ENCODE measurements around the gene DCC.
"Not testable (repeated sequence)": the region's sequence is repeated elsewhere in the genome, so short reads cannot be mapped to it uniquely, and the experiment has no call there.

Gene DCC

DNA sequence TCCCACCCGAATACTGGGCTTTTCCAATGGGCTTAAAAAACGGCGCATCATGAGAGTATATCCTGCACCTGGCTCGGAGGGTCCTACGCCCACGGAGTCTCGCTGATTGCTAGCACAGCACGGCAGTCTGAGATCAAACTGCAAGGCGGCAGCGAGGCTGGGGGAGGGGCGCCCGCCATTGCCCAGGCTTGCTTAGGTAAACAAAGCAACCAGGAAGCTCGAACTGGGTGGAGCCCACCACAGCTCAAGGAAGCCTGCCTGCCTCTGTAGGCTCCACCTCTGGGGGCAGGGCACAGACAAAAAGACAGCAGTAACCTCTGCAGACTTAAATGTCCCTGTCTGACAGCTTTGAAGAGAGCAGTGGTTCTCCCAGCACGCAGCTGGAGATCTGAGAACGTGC lies 1171.7 kb downstream of the DCC start:
- DNase-seq (ENCODE audit: low read depth): not testable (repeated sequence)

DNA sequence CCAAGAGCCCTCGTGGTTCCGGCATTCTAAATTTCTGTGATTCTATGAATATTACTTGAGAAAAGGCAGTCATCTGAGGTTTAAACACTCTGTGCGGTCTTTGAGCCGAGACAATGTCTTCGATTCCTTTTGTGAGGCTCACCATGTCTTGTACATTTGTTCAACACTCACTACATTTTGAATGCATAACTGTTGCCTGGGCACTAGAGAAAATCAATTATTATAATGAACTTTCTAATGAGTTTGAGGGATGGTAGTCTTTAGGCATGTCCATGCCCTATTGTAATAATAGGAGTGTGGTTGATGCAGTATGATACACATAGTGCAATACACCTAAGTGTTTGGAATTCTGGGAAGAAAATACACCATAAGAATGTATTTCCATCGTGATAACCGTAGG lies 1181.1 kb downstream of the DCC start:
- no peak for DNase-seq (ENCODE audit: low read depth)

- no peak for DNase-seq (ENCODE audit: low read depth)
Observed at GRCh38 chr18:53526101-53526870, 1186.3 kb downstream of the DCC start.

GRCh38 chr18:53527365-53527764 lies 1187.4 kb downstream of the DCC start:
- DNase-seq (ENCODE audit: low read depth): no peak

DNA sequence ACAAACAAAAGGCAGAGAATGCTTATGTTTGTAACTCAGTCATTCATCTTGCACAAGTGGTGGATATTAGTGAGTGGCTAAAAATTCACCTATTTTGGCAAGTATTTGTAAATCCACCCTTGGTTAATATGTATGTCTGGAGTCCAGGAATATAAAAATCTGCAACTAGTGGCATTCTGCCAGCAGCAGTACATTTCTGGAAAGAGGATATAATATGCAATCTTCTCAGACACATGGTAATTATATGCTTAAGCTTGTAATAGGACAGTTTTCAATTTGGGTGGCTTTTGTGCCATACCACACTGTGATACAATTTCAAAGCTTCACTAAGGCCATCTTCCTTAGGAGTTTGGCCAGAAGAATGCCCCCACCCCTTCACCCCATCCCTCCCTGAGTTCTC lies 1191.2 kb downstream of the DCC start:
- DNase-seq (ENCODE audit: low read depth): no peak

DNA sequence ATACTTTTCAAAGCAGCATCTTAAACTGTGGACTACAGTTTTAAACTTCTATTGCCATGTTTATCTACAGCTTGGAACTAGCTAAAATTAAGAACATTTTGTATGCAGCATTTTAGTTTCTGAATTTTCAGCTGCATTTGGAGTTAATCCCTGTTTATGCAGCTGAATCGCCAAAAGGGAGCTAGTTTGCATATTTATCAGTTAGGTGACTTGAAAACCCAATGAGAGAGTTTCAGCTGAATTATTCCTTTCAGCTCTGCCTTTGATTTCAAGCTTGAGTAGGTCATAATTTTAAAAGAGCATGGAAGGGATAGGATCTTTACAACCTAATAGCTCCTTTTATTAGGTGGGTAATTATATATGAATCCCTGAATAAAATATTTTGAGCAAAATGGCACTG lies 1191.9 kb downstream of the DCC start:
- DNase-seq (ENCODE audit: low read depth): no peak

DNA sequence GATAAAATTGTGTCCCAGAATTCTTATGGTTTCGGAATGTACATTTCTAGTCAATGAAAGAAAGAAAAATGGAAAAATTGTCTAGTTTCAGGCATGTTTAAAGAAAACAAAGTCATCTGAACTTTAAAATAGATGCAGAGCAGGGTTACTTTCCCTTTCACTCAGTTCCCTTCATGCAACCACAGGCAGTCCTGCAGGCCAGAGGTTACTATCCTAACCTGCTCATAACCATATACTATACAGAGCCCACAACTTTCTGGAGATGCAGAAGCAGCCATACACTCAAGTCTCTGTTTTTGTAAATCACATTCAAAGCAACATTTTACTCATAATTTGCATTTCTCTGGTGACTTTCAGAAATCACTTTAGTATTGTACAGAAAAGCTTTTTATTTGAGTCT lies 1194.2 kb downstream of the DCC start:
- DNase-seq (ENCODE audit: low read depth): no peak

- no peak for DNase-seq (ENCODE audit: low read depth)
Observed at GRCh38 chr18:53534695-53535094, 1194.7 kb downstream of the DCC start.

DNA sequence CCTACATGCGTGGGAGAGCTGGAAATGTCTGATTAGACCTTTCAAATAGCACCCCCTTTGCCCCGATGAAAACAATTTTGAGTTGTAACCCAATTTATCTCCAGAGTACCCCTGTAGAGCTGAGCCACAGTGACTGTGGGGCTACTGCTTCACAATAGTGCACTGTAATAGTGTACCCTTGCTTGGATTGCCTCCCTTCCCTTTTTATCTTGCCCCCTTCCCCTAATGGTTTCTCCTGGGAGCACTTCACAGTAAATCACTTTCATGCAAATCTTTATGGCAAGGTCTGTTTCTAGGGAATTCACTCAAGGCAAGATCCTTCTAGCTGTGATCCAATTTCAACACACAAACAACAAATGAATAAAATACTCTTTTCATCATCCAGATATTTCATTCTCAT lies 1196.9 kb downstream of the DCC start:
- DNase-seq (ENCODE audit: low read depth): no peak

GRCh38 chr18:53541924-53542323 lies 1201.9 kb downstream of the DCC start:
- DNase-seq (ENCODE audit: low read depth): no peak

GRCh38 chr18:53543711-53544110 lies 1203.7 kb downstream of the DCC start:
- no peak for DNase-seq (ENCODE audit: low read depth)

- DNase-seq (ENCODE audit: low read depth): no peak
Observed at GRCh38 chr18:53544917-53545316, 1204.9 kb downstream of the DCC start.

- no peak for DNase-seq (ENCODE audit: low read depth)
Observed at GRCh38 chr18:53551868-53552426, 1212.0 kb downstream of the DCC start.

- DNase-seq (ENCODE audit: low read depth): no peak
Observed at GRCh38 chr18:53553030-53553429, 1213.0 kb downstream of the DCC start.

- DNase-seq (ENCODE audit: low read depth): no peak
Observed at GRCh38 chr18:53556450-53556849, 1216.5 kb downstream of the DCC start.

GRCh38 chr18:53560546-53560945 lies 1220.5 kb downstream of the DCC start:
- no peak for DNase-seq (ENCODE audit: low read depth)

GRCh38 chr18:53566626-53567025 lies 1226.6 kb downstream of the DCC start:
- DNase-seq (ENCODE audit: low read depth): no peak

GRCh38 chr18:53567929-53568574 lies 1228.1 kb downstream of the DCC start:
- no peak for DNase-seq (ENCODE audit: low read depth)
